ENCODE data around the gene CFAP92.

- TF ChIP-seq FOXP2 (optimal IDR thresholded peaks at IDR 0.05; ENCODE audit: control extremely low read depth, extremely low read length, insufficient read depth): no peak
- TF ChIP-seq POLR2AphosphoS5 (IDR thresholded peaks at IDR 0.05; ENCODE audit: borderline replicate concordance, low read depth, low read length): no peak
- no peak for TF ChIP-seq EZH2 (IDR thresholded peaks at IDR 0.05)
Measured at GRCh38 chr3:129033151-129033550, 39.3 kb upstream of the CFAP92 start.

All from SK-N-MC (cell line).